IMR-90 (cell line): ENCODE results near the gene VPS35.
A peak's percentile ranks its signal among the peaks of the same experiment; 100 is the strongest.

Experiments
- FOS ChIP-seq: fragments of 150-350 bp; IDR thresholded peaks from 2 replicates; pipeline ENCODE4 v1.6.1; 2016; ENCODE audit warnings: low read depth, low read length
- MAFK ChIP-seq: IDR thresholded peaks from 2 replicates; pipeline ENCODE4 v1.6.1; 2012; ENCODE audit warnings: low read depth, low read length, improper control_type of control experiment
- MXI1 ChIP-seq: IDR thresholded peaks from 2 replicates; pipeline ENCODE4 v1.6.1; 2012; ENCODE audit warnings: low read depth, mild to moderate bottlenecking, low read length, moderate library complexity, borderline replicate concordance
- POLR2A ChIP-seq: IDR thresholded peaks from 2 replicates; pipeline ENCODE4 v1.6.1; 2012; ENCODE audit warnings: mild to moderate bottlenecking, low read depth, low read length
- RAD21 ChIP-seq: IDR thresholded peaks from 2 replicates; pipeline ENCODE4 v1.6.1; 2012; ENCODE audit warnings: low read length, improper control_type of control experiment
- RCOR1 ChIP-seq: IDR thresholded peaks from 2 replicates; pipeline ENCODE4 v1.6.1; 2012; ENCODE audit warnings: mild to moderate bottlenecking, low read length, improper control_type of control experiment; ENCODE audit not compliant: insufficient replicate concordance
- RFX5 ChIP-seq: IDR thresholded peaks from 2 replicates; pipeline ENCODE4 v1.8.0; 2012; ENCODE audit warnings: low read depth, mild to moderate bottlenecking, low read length, moderate library complexity
- TF ChIP-seq, protein P1 (sequence below): fragments of 150-350 bp; IDR thresholded peaks from 2 replicates; pipeline ENCODE4 v1.6.1; 2016; ENCODE audit warnings: low read depth, mild to moderate bottlenecking, low read length, moderate library complexity, borderline replicate concordance
- TF ChIP-seq, protein P2 (sequence below): conservative IDR thresholded peaks from 2 replicates; pipeline ENCODE4 v1.5.1; 2012; ENCODE audit warnings: mild to moderate bottlenecking, low read depth, low read length, improper control_type of control experiment
- TF ChIP-seq, protein P3 (sequence below): fragments of 150-350 bp; IDR thresholded peaks from 2 replicates; pipeline ENCODE4 v1.6.1; 2017; ENCODE audit warnings: mild to moderate bottlenecking, antibody characterized with exemption, low read length, low read depth

DNA sequence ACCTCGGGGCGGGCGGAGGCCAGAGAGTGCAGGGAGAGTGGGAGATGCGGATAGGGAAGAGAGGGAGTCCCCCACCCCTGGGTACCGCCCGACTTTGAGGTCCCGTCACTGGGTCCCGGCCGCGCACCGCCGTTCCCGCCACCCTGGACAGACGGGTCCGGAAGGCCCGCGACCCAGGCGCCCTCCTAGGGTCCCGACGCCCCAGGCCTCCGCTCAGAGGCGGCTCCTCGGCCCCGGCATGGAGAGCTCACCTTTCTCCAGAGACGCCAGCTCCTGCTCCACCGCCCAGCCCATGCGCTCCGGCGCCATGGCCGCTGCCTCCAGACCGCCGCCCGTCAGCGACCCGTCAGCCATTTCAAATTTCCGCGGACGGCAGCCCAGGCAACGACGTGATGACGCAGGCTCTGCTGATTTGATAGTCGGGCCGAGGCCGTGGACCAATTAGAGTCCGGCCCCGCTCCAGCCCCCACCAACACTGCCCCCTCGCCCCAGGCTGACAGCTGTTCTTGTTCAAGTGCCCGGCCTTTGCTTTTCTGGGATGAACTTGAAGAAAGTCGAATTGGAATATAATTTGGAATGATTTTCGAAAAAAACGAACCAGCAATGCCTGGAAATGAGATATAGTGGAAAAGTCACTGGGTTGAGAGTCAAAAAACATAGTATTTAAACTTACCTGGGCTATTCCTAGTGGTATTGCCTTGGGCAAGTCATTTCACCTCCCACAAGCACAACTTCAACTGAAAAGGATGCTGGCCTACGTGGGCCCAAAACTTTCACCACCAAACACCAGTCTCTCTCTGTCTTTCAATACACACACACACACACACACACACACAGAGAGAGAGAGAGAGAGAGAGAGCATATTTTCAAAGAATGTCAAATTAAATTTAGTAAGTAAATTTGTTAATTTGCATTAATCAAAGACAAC, 67.7 kb downstream of the VPS35 start, which contains the start of gene SHCBP1:
- TF ChIP-seq, protein P1, sequence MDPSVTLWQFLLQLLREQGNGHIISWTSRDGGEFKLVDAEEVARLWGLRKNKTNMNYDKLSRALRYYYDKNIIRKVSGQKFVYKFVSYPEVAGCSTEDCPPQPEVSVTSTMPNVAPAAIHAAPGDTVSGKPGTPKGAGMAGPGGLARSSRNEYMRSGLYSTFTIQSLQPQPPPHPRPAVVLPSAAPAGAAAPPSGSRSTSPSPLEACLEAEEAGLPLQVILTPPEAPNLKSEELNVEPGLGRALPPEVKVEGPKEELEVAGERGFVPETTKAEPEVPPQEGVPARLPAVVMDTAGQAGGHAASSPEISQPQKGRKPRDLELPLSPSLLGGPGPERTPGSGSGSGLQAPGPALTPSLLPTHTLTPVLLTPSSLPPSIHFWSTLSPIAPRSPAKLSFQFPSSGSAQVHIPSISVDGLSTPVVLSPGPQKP: no peak
- TF ChIP-seq, protein P2, sequence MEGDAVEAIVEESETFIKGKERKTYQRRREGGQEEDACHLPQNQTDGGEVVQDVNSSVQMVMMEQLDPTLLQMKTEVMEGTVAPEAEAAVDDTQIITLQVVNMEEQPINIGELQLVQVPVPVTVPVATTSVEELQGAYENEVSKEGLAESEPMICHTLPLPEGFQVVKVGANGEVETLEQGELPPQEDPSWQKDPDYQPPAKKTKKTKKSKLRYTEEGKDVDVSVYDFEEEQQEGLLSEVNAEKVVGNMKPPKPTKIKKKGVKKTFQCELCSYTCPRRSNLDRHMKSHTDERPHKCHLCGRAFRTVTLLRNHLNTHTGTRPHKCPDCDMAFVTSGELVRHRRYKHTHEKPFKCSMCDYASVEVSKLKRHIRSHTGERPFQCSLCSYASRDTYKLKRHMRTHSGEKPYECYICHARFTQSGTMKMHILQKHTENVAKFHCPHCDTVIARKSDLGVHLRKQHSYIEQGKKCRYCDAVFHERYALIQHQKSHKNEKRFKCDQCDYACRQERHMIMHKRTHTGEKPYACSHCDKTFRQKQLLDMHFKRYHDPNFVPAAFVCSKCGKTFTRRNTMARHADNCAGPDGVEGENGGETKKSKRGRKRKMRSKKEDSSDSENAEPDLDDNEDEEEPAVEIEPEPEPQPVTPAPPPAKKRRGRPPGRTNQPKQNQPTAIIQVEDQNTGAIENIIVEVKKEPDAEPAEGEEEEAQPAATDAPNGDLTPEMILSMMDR: no peak
- TF ChIP-seq FOS (no peak), POLR2A (peak; percentile 52; the same call in 1 of the 2 replicates), RAD21 (no peak), MXI1 (peak; percentile 100), RCOR1 (no peak), MAFK (no peak), RFX5 (no peak)
- TF ChIP-seq, protein P3, sequence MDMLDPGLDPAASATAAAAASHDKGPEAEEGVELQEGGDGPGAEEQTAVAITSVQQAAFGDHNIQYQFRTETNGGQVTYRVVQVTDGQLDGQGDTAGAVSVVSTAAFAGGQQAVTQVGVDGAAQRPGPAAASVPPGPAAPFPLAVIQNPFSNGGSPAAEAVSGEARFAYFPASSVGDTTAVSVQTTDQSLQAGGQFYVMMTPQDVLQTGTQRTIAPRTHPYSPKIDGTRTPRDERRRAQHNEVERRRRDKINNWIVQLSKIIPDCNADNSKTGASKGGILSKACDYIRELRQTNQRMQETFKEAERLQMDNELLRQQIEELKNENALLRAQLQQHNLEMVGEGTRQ: no peak
